DLD1 (cell line): ENCODE measurements around the gene MTA1.

ENCODE experiments used
- in situ Hi-C: cut with HindIII; loops from 2 replicates; pipeline ENCODE4 v1.10.0; 2017; ENCODE audit warnings: low sequenced_read_pairs

The MTA1 gene

GRCh38 chr14:105485739-105486162 lies 66.1 kb downstream of the MTA1 start:
- in situ Hi-C loops = no loop called here

DNA sequence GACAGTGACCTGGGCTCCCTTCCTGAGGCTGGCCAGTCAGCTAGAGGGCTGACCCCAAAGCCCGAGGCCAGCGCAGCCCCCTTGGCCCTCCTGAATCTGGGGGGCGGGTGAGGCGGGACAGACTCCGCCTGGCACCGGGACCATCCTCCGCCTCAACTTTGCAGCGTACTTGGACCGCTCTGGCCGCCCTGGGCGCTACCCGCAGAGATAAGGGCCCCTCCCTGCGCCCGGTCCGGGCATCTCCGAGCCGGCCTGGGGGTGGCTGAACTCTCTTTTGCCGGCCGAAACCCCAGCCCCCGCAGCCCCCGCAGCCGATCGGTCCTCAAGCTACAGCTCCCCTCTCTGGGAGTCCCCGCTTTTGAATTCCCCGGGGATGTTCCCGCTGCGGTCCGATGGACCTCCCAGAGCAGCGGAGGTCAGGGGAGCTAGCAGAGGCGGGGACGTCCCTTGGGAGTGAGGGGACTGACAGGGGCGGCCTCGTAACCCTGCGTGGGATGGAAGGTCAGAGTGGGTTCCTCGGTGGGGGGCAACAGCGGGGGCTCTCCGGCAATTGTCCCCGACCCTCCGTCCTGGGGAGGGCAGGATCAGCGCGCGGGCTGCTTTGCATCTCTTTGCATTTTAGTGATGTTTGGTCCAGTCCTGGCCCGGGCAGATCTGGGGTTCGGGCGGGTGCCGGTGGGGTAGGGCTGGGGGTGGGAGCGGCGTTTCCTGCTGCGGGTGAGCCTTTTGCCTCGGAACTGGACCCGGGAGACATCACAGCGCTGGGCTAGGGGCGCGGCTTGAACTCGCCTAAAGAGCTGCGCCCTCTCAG lies 66.7 kb downstream of the MTA1 start, which contains the start of gene CRIP1:
CRIP1 (plus strand) TSS at position 724 of the 811 bp plus-strand sequence. CDS start 374 bp downstream, outside the sequence.
- in situ Hi-C loops = no loop called here

GRCh38 chr14:105486974-105487448 lies 67.4 kb downstream of the MTA1 start:
- in situ Hi-C loops = no loop called here

DNA sequence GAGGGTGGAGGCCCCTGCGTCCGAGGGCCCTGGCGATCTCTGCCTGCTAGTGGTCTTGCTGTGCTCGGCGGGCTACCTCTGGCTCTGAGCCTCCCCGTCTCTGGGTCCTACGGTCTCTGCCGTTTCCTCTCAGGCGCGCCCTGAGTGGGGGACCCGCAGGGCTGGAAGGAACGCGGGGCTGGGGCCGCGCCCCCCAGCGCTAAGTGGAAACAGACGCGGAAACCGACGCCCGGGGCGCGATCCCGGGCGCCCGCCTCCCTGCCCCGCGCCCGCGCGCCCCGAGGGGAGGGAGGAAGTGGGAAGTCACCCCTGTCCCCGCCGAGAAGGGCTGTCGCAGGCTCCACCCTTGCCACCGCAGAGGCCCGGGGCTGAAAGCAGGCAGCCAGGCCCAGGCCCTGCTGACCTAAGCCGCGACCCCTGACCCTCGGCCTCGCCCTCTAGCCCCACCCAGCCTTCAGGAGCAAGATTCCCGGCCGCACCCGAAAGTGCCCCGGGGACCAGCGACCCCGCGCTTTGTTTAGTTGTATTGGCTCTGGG lies 67.9 kb downstream of the MTA1 start:
- in situ Hi-C loops = no loop called here

DNA sequence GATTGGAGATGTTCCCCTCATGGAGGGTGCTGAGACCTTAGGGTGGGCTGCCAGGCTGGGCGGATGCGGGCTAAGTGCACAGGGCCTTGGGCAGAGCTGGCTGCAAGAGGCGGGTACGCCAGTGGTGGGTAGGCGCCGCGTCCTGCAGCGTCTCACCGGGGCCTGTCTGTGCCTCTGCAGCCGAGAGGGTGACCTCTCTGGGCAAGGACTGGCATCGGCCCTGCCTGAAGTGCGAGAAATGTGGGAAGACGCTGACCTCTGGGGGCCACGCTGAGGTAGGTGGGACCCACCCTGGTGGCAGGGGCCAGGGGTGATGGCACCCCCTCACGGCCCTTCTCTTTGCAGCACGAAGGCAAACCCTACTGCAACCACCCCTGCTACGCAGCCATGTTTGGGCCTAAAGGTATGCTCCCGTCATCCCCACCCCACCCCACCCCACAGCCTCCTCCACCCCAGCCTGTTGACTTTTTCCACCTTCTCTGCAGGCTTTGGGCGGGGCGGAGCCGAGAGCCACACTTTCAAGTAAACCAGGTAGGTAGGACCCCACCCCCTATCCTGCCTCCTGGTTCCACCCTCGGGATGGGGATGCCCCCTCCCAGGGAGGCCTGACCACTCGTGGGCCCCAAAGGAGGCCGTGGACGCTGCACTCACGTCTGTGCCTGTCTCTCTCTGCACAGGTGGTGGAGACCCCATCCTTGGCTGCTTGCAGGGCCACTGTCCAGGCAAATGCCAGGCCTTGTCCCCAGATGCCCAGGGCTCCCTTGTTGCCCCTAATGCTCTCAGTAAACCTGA lies 68.6 kb downstream of the MTA1 start:
- in situ Hi-C loops = no loop called here

- in situ Hi-C loops = no loop called here
Observed at GRCh38 chr14:105488781-105489541, 69.3 kb downstream of the MTA1 start.

- in situ Hi-C loops = no loop called here
Observed at GRCh38 chr14:105489542-105490266, 70.1 kb downstream of the MTA1 start.

DNA sequence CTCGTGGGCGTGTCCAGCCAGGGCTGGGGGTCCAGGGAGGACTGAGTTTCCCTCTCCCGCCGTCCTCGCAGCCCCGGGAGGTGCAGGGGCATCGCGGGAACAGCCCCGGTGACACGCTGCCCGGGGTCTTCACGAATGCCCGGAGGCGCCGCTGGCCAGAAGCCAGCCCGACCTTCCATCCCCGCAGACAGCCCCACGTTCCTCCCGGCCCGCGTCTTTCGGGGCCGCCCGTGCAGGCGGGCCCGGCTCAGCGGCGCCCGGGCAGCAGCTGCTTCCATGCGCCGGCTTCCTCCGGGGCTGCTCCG lies 70.6 kb downstream of the MTA1 start:
- in situ Hi-C loops = no loop called here

GRCh38 chr14:105490572-105491365 lies 71.1 kb downstream of the MTA1 start, which contains the start of gene TEDC1:
TEDC1 (plus strand) TSS chr14:105491246; CDS start chr14:105491376, 130 bp downstream.
- in situ Hi-C loops = no loop called here

DNA sequence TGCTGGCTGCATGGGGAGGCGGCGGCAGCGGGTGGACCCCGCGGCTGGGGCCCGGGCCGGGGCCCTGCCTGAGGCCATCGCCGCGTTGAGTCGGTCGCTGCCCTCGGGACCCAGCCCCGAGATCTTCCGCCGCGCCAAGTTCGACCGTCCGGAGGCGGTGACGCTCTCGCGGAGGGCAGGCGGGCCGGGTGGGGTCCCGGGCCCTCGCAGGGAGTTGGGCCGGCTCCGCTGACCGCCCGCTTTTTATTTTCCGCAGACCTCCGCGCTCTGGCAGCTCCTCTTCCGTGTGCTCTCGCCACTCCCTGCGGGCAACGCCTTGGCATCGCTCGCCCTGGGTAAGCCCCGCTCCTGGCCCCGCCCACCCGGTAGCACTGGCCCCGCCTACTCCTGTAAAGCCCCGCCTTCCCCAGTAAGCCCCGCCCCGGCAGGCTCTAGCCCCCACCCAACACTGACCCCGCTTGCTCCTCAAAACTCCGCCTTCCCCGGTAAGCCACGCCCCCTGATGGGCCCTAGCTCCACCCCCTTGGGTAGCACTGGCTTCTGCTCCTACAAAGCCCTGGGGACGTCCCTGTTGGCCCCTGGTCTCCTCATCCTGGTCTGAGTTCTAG lies 71.8 kb downstream of the MTA1 start:
- in situ Hi-C loops = no loop called here

GRCh38 chr14:105492031-105492970 lies 72.7 kb downstream of the MTA1 start:
- in situ Hi-C loops = no loop called here

GRCh38 chr14:105492971-105493871 lies 73.6 kb downstream of the MTA1 start:
- in situ Hi-C loops = no loop called here

DNA sequence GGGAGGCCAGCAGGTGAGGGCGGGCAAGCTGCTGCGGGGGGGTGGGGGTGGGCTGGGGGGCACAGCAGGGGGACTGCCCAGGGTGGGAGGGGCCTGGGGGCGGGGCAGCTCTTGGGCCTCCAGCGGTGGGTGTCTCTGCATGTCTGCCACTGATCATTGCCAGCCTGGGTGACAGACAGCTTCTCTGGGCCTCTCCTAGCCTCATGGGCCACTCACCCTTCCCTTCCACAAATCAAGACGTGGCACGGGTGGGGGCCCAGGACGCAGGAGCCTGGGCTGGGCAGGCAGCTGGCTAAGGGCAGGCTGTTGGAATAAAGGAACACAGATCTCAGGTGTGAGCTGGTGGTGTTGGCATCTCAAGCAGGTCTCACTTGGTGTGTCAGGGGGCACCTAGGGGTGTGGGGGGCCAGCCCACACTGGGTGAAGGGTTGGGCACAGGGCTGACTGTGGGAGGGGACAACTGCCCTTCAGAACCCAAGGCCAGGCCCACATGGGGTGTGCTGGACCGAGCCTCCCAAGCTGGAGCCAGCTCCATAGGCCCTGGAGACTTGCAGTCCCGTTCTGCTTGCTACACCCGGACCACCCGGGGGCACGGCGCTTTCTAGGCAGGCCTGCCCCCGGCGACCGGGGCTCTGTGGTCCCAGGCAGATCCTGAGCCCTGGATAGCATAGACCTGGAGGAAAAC lies 74.4 kb downstream of the MTA1 start:
- in situ Hi-C loops = no loop called here

- in situ Hi-C loops = no loop called here
Observed at GRCh38 chr14:105494606-105494929, 74.9 kb downstream of the MTA1 start.

GRCh38 chr14:105495101-105495989 lies 75.7 kb downstream of the MTA1 start:
- in situ Hi-C loops = no loop called here
